MM.1S (cell line): Measurements from ENCODE around the gene BTC.
A peak's percentile ranks its signal among the peaks of the same experiment; 100 is the strongest.

Experiments used
- DNase-seq: peaks from one replicate; pipeline ENCODE4 v3.0.0-alpha.2; 2015
- H2AFZ ChIP-seq: fragments of 300-600 bp; sonication (generic); 2 replicates; pipeline ENCODE4 v1.6.0; 2016; ENCODE audit warnings: antibody characterized with exemption, low read length
- H3F3A ChIP-seq: fragments of 300-600 bp; sonication (generic); 2 replicates; pipeline ENCODE4 v1.6.1; 2016; ENCODE audit warnings: mild to moderate bottlenecking, antibody characterized with exemption, low read length, moderate library complexity, mixed read lengths; ENCODE audit not compliant: insufficient read depth
- H3K27ac ChIP-seq: fragments of 300-600 bp; sonication (generic); 2 replicates; pipeline ENCODE4 v1.5.1; 2016; ENCODE audit warnings: mild to moderate bottlenecking, low read length
- H3K27me3 ChIP-seq: fragments of 300-600 bp; sonication (generic); replicated peaks from 2 replicates; pipeline ENCODE4 v1.6.0; 2016; ENCODE audit warnings: low read length; ENCODE audit not compliant: insufficient read depth
- H3K36me3 ChIP-seq: fragments of 300-600 bp; sonication (generic); replicated peaks from 2 replicates; pipeline ENCODE4 v1.6.1; 2016; ENCODE audit warnings: mild to moderate bottlenecking, low read length, mixed read lengths; ENCODE audit not compliant: insufficient read depth
- H3K4me1 ChIP-seq: fragments of 300-600 bp; sonication (generic); 2 replicates; pipeline ENCODE4 v1.6.1; 2016; ENCODE audit warnings: low read length, mixed read lengths
- H3K4me2 ChIP-seq: fragments of 300-600 bp; sonication (generic); 2 replicates; pipeline ENCODE4 v1.6.0; 2016; ENCODE audit warnings: low read depth, low read length
- H3K4me3 ChIP-seq: fragments of 300-600 bp; sonication (generic); 2 replicates; pipeline ENCODE4 v1.5.1; 2016; ENCODE audit warnings: low read length, mixed read lengths
- H3K79me2 ChIP-seq: fragments of 300-600 bp; sonication (generic); 2 replicates; pipeline ENCODE4 v1.6.1; 2016; ENCODE audit warnings: mixed run types, low read length, mixed read lengths
- H3K9ac ChIP-seq: fragments of 300-600 bp; sonication (generic); 2 replicates; pipeline ENCODE4 v1.6.1; 2016; ENCODE audit warnings: low read length, mixed read lengths
- H3K9me2 ChIP-seq: fragments of 300-600 bp; sonication (generic); replicated peaks from 2 replicates; pipeline ENCODE4 v1.6.1; 2016; ENCODE audit warnings: mild to moderate bottlenecking, low read length, mixed read lengths; ENCODE audit not compliant: insufficient read depth
- H3K9me3 ChIP-seq: fragments of 300-600 bp; sonication (generic); replicated peaks from 2 replicates; pipeline ENCODE4 v1.6.1; 2016; ENCODE audit warnings: mild to moderate bottlenecking, low read length, mixed read lengths; ENCODE audit not compliant: insufficient read depth
- H4K20me1 ChIP-seq: fragments of 300-600 bp; sonication (generic); 2 replicates; pipeline ENCODE4 v1.6.1; 2016; ENCODE audit warnings: mild to moderate bottlenecking, low read length, moderate library complexity, mixed read lengths; ENCODE audit not compliant: insufficient read depth
- CTCF ChIP-seq: fragments of 300-600 bp; sonication (generic); IDR thresholded peaks from 2 replicates; pipeline ENCODE4 v1.5.1; 2016; ENCODE audit warnings: antibody characterized with exemption, low read length, mixed read lengths
- EZH2 ChIP-seq: fragments of 300-600 bp; sonication (generic); optimal IDR thresholded peaks from 2 replicates; pipeline ENCODE3; 2017; ENCODE audit warnings: low read depth, mild to moderate bottlenecking, antibody characterized with exemption, low read length, mixed read lengths
- EZH2phosphoT487 ChIP-seq: fragments of 300-600 bp; sonication (generic); IDR thresholded peaks from 2 replicates; pipeline ENCODE4 v1.6.1; 2018; ENCODE audit warnings: antibody characterized with exemption, low read length

The BTC gene, protein sequence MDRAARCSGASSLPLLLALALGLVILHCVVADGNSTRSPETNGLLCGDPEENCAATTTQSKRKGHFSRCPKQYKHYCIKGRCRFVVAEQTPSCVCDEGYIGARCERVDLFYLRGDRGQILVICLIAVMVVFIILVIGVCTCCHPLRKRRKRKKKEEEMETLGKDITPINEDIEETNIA

DNA sequence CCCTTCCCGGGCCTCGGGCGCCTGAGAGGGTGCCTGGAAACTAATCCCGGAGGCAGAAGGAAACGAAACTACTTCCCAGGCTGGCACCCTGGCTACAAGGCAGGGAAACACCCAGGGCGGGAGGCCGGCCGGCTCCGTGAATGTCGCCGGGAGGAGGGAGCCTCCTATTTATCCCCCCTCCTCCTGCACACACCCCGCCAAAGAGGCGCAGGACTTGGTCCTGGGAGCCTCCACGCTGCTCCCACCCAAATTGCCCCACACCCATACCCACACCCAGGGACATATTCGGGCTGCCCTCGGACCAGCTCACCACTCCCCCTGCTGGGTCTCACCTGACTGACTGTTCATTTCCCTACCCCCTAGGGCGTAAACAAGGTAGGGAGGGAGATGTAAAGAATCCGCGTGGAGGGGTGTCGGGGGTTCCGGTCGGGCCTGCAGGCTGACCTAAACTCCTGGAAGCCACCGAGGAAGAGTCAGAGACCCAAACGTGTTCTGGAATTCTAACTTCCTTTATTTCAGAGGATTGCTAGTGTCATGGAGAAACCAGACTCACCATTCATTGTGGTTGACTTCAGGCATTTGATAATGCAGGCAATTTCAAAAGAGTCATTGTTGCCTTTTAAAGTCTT lies at the start of gene BTC:
Gene BTC, minus strand, starts transcription at position 142 of the 629 bp plus-strand sequence. CDS start 198 bp downstream, outside the sequence.
- 0 out of 2 replicates have a peak, but pooled peaks cover 4% of the 10 kb centered on the region for H3F3A ChIP-seq
- H3K4me1 ChIP-seq, result peaks cover 5% of the 10 kb centered on the region
- no peaks in the 10 kb centered on the region for H3K36me3 ChIP-seq
- no peaks in the 10 kb centered on the region for H3K9me2 ChIP-seq
- H3K79me2 ChIP-seq, result no peaks in the 10 kb centered on the region
- peak within 1 kb of the TSS; percentile 68 for H3K27ac ChIP-seq
- H2AFZ ChIP-seq, result peak within 1 kb of the TSS; percentile 90
- peak within 1 kb of the TSS; percentile 89 for H3K9ac ChIP-seq
- H3K9me3 ChIP-seq, result no peaks in the 10 kb centered on the region
- H3K4me2 ChIP-seq, result peak within 1 kb of the TSS; percentile 84
- H4K20me1 ChIP-seq, result no peaks in the 10 kb centered on the region
- peak within 1 kb of the TSS; percentile 78 for H3K4me3 ChIP-seq
- no peaks in the 10 kb centered on the region for H3K27me3 ChIP-seq
- peak; percentile 84 for DNase-seq
- no peak for TF ChIP-seq EZH2phosphoT487
- no peak for TF ChIP-seq EZH2
- TF ChIP-seq CTCF, result peak; percentile 63

GRCh38 chr4:74840936-74841509 lies 46.7 kb upstream of the BTC start:
- Histone ChIP-seq H3F3A (no peaks in the 10 kb centered on the region), H3K9me2 (no peaks in the 10 kb centered on the region), H3K4me1 (no peaks in the 10 kb centered on the region), H4K20me1 (no peaks in the 10 kb centered on the region), H3K27ac (no peak overlapping the region), H3K79me2 (no peaks in the 10 kb centered on the region), H3K4me3 (no peak overlapping the region), H3K36me3 (no peaks in the 10 kb centered on the region), H2AFZ (no peak overlapping the region), H3K9me3 (no peaks in the 10 kb centered on the region), H3K27me3 (no peaks in the 10 kb centered on the region), H3K4me2 (no peak overlapping the region), H3K9ac (no peak overlapping the region)
- TF ChIP-seq EZH2phosphoT487, result no peak
- no peak for TF ChIP-seq CTCF
- TF ChIP-seq EZH2, result no peak
- no peak for DNase-seq

DNA sequence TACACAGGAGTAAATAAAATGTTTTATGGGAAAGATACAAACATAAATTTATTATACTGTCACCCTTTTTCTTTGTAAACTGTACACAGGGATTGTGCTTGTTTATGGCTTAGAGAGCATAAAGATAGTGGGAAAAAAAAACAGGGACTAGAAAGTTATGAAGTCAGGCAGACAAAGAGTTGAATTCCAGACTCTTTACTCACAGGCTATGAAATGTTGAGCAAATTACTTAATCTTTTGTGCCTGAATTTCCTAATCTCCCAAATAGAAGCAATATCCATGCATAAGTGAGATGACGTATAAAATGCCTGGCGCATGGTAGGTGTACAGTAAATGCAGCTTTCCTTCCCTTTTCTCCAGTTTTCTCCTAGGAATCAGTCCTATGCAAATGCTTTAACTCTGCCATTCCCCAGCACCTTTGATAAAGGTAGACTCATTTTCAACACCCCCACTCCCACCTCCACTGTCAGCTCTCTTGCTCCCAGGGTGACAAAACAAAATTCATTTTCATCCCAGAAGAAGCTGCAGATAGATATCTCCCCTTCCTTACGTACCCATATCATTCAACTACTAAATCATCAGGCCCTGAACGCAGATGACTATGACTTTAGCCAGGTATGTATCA lies 44.5 kb upstream of the BTC start:
- no peak for DNase-seq

More for the DNA sequence above, 44.5 kb upstream of the BTC start:
- Histone ChIP-seq H3K36me3 (no peaks in the 10 kb centered on the region), H2AFZ (no peak overlapping the region), H4K20me1 (no peaks in the 10 kb centered on the region), H3K4me1 (no peaks in the 10 kb centered on the region), H3K4me3 (no peak overlapping the region), H3K9me3 (no peaks in the 10 kb centered on the region), H3K9ac (no peak overlapping the region), H3K4me2 (no peak overlapping the region), H3K27ac (no peak overlapping the region), H3K27me3 (no peaks in the 10 kb centered on the region), H3K9me2 (no peaks in the 10 kb centered on the region), H3K79me2 (no peaks in the 10 kb centered on the region), H3F3A (no peaks in the 10 kb centered on the region)
- TF ChIP-seq EZH2, result no peak
- TF ChIP-seq CTCF, result no peak
- TF ChIP-seq EZH2phosphoT487, result no peak
